Epithelial cell of proximal tubule (primary cell): ENCODE data around the gene KRTAP19-5. TPM values are rescaled to one million over a fixed set of nuclear protein-coding genes. Genes with fewer than 3 reads are reported as not detected.

ENCODE experiments used
- DNase-seq: peaks from one replicate; pipeline ENCODE4 v3.0.0-alpha.2; 2011; ENCODE audit warnings: low read depth
- H3K4me3 ChIP-seq: 2 replicates; pipeline ENCODE4 v1.5.1; 2011; ENCODE audit warnings: low read depth, mild to moderate bottlenecking, low read length
- total RNA-seq: library from RNA; depleted of rRNA; stranded (reverse); fragments of >200 nt; gene quantifications from 2 replicates; pipeline ENCODE4 v1.2.3, GENCODE V29; 2015
- TF ChIP-seq, protein P1 (sequence below): conservative IDR thresholded peaks from 2 replicates; pipeline ENCODE4 v1.5.1; 2012; ENCODE audit warnings: low read depth, mild to moderate bottlenecking, low read length

The KRTAP19-5 gene
- total RNA-seq, 1 donor from 2014 or later, result not detected

DNA sequence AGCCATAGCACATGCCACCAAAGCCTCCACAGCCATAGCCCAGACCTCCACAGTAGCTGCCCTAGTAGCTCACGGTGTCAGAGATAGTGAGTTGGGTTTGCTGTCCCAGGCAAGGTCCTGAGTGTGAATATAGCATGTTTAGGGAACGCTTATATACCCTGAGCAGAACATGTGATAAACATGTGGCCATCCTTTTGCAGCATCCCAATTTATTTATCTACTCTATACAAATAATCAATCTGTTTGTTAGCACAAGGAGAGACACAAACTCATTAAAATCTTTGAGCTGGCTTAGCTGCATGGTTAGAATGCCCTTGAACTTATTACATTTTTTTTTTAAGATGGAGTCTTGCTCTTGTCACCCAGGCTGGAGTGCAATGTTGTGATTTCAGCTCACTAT, 14.6 kb downstream of the KRTAP19-5 start, which contains the start of gene KRTAP19-2:
Gene KRTAP19-2 (minus strand): TSS at position 101 of the 400 bp plus-strand sequence. CDS start 88 bp downstream, at position 13.
- DNase-seq, result no peak
- TF ChIP-seq, protein P1, sequence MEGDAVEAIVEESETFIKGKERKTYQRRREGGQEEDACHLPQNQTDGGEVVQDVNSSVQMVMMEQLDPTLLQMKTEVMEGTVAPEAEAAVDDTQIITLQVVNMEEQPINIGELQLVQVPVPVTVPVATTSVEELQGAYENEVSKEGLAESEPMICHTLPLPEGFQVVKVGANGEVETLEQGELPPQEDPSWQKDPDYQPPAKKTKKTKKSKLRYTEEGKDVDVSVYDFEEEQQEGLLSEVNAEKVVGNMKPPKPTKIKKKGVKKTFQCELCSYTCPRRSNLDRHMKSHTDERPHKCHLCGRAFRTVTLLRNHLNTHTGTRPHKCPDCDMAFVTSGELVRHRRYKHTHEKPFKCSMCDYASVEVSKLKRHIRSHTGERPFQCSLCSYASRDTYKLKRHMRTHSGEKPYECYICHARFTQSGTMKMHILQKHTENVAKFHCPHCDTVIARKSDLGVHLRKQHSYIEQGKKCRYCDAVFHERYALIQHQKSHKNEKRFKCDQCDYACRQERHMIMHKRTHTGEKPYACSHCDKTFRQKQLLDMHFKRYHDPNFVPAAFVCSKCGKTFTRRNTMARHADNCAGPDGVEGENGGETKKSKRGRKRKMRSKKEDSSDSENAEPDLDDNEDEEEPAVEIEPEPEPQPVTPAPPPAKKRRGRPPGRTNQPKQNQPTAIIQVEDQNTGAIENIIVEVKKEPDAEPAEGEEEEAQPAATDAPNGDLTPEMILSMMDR, result no peak

DNA sequence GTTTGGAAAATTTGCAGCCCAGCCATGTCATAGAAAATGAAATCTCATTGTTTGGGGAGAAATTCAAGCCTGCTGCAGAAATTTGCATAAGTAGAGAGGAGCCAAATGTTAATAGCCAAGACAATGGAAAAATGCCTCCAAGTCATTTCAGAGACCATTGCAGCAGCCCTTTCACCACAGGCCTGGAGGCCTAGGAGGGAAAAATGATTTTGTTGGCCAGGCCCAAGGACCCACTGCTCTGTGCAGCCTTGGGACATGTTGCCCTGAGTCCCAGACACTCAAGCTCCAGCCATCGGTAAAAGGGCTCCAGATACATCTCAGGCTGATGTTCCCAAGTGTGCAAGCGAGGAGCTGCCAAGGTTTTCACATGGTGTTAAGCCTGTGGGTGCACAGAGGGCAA, 15.8 kb downstream of the KRTAP19-5 start:
- TF ChIP-seq, protein P1, result no peak
- no peak overlapping the region for H3K4me3 ChIP-seq
- no peak for DNase-seq

More for the DNA sequence above, 14.6 kb downstream of the KRTAP19-5 start, which contains the start of gene KRTAP19-2:
- H3K4me3 ChIP-seq, result no peak within 1 kb of the TSS

DNA sequence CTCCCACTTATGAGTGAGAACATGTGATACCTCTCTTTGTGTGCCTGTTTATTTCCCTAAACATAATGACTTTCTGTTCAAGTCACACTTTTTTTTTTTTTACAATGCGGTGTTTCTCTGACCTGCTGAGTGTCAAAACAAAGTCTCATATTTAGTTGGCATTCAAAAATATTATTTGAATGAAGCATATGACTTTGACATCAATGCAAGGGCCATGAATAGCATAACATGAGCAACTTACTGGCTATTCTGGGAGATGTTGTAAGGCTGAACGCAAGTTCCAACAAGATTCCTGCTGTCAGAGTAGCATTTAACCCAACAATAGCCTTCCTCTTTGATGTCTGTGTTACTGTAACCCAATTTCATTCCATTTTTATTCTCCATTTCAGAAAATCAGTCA, 19.8 kb downstream of the KRTAP19-5 start:
- TF ChIP-seq, protein P1, result no peak
- no peak overlapping the region for H3K4me3 ChIP-seq
- no peak for DNase-seq

DNA sequence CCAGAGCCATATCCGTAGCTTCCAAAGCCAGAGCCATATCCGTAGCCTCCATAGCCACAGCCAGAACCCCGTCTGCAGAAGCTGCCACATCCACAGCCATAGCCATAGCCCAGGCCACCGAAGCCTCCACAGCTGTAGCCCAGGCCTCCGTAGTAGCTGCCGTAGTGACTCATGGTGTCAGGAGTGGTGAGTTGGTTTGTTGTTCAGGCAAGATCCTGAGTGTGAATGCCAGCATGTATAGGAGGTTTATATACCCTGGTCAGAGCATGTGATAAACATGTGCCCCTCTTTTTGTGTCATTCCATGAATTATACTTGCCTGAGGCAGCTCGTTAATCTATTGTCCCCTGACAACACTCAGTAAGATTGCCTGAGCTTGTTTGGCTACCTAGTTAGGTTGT, 21.8 kb downstream of the KRTAP19-5 start, which contains the start of gene KRTAP19-1:
Gene KRTAP19-1 (minus strand): TSS at position 223 of the 400 bp plus-strand sequence. CDS start 50 bp downstream, at position 173.
- DNase-seq, result no peak
- no peak within 1 kb of the TSS for H3K4me3 ChIP-seq
- TF ChIP-seq, protein P1, result no peak

DNA sequence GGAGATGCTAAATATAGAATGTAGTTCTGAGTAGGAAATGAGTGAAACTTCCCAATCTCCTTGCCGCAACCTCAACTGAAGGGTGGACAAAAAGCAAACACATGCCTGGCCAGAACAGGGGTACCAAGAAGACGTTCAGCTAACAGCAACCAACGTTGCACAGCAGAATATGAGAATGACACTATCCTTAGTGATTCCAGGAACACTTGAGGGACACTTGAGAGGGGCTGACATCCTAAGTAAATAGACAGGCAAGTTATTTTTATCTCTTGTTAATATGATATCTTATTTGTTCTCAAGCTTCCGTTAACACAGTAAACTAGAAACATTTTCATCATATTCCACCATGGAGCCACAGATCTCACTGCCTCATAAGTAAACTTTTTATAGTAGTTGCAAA, 22.7 kb downstream of the KRTAP19-5 start:
- no peak overlapping the region for H3K4me3 ChIP-seq
- no peak for DNase-seq
- TF ChIP-seq, protein P1, result no peak

DNA sequence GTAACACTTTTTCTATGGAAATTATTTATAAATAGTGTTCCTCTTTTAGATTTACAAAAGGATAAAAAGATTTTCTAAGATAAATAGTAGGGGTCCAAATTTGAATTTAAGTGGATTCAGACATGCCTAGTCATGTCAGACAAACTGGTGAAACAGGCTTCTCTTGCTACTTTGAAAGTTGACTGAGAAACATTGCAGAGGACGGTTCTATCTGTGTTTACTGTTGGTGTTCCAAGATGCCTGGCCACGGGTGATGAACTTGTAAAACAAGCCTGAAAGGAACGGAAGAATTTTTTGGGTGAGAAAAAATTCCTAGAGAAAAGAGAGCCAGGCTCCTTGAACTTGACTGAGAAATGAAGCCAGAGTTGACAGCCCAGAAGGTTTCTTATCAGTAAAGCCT, 23.9 kb downstream of the KRTAP19-5 start:
- no peak for DNase-seq
- TF ChIP-seq, protein P1, result no peak
- H3K4me3 ChIP-seq, result no peak overlapping the region

DNA sequence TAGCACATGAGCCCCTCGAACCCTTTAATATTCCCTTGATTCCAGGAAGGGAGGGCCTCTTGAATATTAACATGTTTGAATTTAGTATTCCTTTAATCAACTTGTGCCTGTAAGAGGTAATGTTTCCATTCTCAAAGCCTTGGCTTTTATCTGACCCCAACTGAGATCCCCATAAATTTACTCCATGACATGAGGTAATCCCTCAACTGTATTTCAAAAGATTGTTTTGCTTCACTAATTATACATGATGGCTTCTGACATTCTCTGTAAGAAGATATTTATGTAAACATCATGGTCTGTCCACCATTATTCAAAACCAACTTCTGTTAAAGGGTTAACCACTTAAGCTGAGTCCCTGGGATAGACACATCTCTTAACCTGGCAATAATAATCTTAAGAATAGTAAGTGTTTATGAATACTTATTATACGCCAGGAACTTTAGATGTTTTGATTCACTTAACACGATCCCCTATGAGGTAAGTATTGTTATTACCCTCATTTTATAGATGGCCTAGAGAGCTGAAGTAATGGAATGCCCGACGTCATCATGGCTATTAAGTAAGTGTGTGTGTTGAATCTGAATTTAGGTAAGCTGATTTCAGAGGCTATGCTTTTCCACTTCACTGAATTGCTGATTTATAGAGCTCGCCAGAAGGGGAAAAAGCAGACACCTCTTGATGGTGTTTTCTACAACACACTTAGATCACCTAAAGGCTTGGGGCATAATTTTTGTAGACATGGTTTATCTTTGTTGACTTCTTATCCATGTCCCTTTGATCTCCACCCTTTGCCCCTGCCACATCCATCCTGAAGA, 32.8 kb downstream of the KRTAP19-5 start:
- TF ChIP-seq, protein P1, result no peak
- no peak for DNase-seq
- no peak overlapping the region for H3K4me3 ChIP-seq
